Activated CD8-positive, alpha-beta memory T cell treated with anti-CD3 and anti-CD28 coated beads for 4 hours (primary cell): ENCODE results near the gene MYH11.
"Not testable (repeated sequence)": the region's sequence is repeated elsewhere in the genome, so short reads cannot be mapped to it uniquely, and the experiment has no call there.

ENCODE experiments used
- DNase-seq, 2 donors: peaks; one replicate each; pipeline ENCODE4 v3.0.0-alpha.2; 2020; ENCODE audit warnings: low read depth in 2 of 2

Gene MYH11

GRCh38 chr16:15714393-15715172, 142.2 kb downstream of the MYH11 start:
- DNase-seq = no peak

GRCh38 chr16:15708997-15709396, 147.8 kb downstream of the MYH11 start:
- no peak for DNase-seq

GRCh38 chr16:15708096-15708495, 148.7 kb downstream of the MYH11 start:
- no peak for DNase-seq

GRCh38 chr16:15707332-15707731, 149.5 kb downstream of the MYH11 start:
- no peak for DNase-seq

GRCh38 chr16:15705064-15705565, 151.7 kb downstream of the MYH11 start:
- no peak for DNase-seq

- peak; percentile 55 to 60 for DNase-seq
Measured at GRCh38 chr16:15704545-15704987, 152.3 kb downstream of the MYH11 start.

- DNase-seq = no peak
Measured at GRCh38 chr16:15703029-15703736, 153.6 kb downstream of the MYH11 start.

GRCh38 chr16:15701975-15702970, 154.6 kb downstream of the MYH11 start:
- DNase-seq = no peak

- no peak for DNase-seq
Measured at GRCh38 chr16:15701367-15701766, 155.5 kb downstream of the MYH11 start.

GRCh38 chr16:15699819-15700218, 157.0 kb downstream of the MYH11 start:
- DNase-seq = no peak

GRCh38 chr16:15694499-15694898, 162.3 kb downstream of the MYH11 start:
- no peak for DNase-seq

- not testable (repeated sequence) for DNase-seq
Measured at GRCh38 chr16:15692508-15692907, 164.3 kb downstream of the MYH11 start.

GRCh38 chr16:15691046-15691445, 165.8 kb downstream of the MYH11 start:
- no peak for DNase-seq

GRCh38 chr16:15690296-15690695, 166.5 kb downstream of the MYH11 start:
- no peak for DNase-seq

- DNase-seq = no peak
Measured at GRCh38 chr16:15689290-15689689, 167.5 kb downstream of the MYH11 start.

- DNase-seq = no peak
Measured at GRCh38 chr16:15686287-15686686, 170.5 kb downstream of the MYH11 start.

GRCh38 chr16:15682105-15682570, 174.7 kb downstream of the MYH11 start:
- DNase-seq = peak in 1 of 2 donors; percentile 8

- DNase-seq = no peak
Measured at GRCh38 chr16:15677447-15677846, 179.4 kb downstream of the MYH11 start.

- no peak for DNase-seq
Measured at GRCh38 chr16:15676506-15676905, 180.3 kb downstream of the MYH11 start.

GRCh38 chr16:15674571-15674970, 182.3 kb downstream of the MYH11 start:
- DNase-seq = no peak

GRCh38 chr16:15672514-15673167, 184.2 kb downstream of the MYH11 start:
- peak; percentile 16 to 25 for DNase-seq
